Hepatocyte (in vitro differentiated cells): ENCODE data around the gene MTFP1. TPM values are rescaled to one million over a fixed set of nuclear protein-coding genes. Genes with fewer than 3 reads are reported as not detected.

Experiments used
- DNase-seq: peaks from one replicate; pipeline ENCODE4 v3.0.0-alpha.2; 2016; ENCODE audit warnings: low spot score
- H2AFZ ChIP-seq: fragments of 200-600 bp; sonication (generic); 2 replicates; pipeline ENCODE4 v1.6.0; 2016; ENCODE audit warnings: antibody characterized with exemption, mild to moderate bottlenecking
- H3K27ac ChIP-seq: fragments of 200-600 bp; sonication (generic); 2 replicates; pipeline ENCODE4 v1.5.1; 2016; ENCODE audit warnings: mild to moderate bottlenecking
- H3K27me3 ChIP-seq: fragments of 200-600 bp; sonication (generic); 2 replicates; pipeline ENCODE4 v1.6.1; 2016
- H3K36me3 ChIP-seq: fragments of 200-600 bp; sonication (generic); replicated peaks from 2 replicates; pipeline ENCODE4 v1.5.1; 2016; ENCODE audit warnings: low read depth; ENCODE audit not compliant: insufficient read depth
- H3K4me1 ChIP-seq: fragments of 200-600 bp; sonication (generic); 2 replicates; pipeline ENCODE4 v1.5.1; 2016; ENCODE audit warnings: mild to moderate bottlenecking, moderate library complexity; ENCODE audit not compliant: insufficient read depth
- H3K4me2 ChIP-seq: fragments of 200-600 bp; sonication (generic); 2 replicates; pipeline ENCODE4 v1.6.0; 2016
- H3K4me3 ChIP-seq: fragments of 200-600 bp; sonication (generic); 2 replicates; pipeline ENCODE4 v1.5.1; 2016; ENCODE audit warnings: mild to moderate bottlenecking
- H3K79me2 ChIP-seq: fragments of 200-600 bp; sonication (generic); 2 replicates; pipeline ENCODE4 v1.6.0; 2017; ENCODE audit warnings: mild to moderate bottlenecking
- H3K9me2 ChIP-seq: fragments of 200-600 bp; sonication (generic); replicated peaks from 2 replicates; pipeline ENCODE4 v1.6.0; 2017; ENCODE audit warnings: mild to moderate bottlenecking; ENCODE audit not compliant: insufficient read depth
- H3K9me3 ChIP-seq: fragments of 200-600 bp; sonication (generic); 2 replicates; pipeline ENCODE4 v1.5.1; 2016; ENCODE audit warnings: low read depth, mild to moderate bottlenecking
- H4K20me1 ChIP-seq: fragments of 200-600 bp; sonication (generic); 2 replicates; pipeline ENCODE4 v1.6.0; 2016; ENCODE audit warnings: mild to moderate bottlenecking; ENCODE audit not compliant: insufficient read depth, poor library complexity, severe bottlenecking
- EZH2 ChIP-seq: fragments of 200-600 bp; sonication (generic); IDR thresholded peaks from 2 replicates; pipeline ENCODE4 v1.6.1; 2016; ENCODE audit warnings: antibody characterized with exemption, mild to moderate bottlenecking, borderline replicate concordance
- EZH2phosphoT487 ChIP-seq: fragments of 200-600 bp; sonication (generic); IDR thresholded peaks from one replicate; pipeline ENCODE4 v1.6.1; 2018; ENCODE audit warnings: antibody characterized with exemption, mild to moderate bottlenecking, low read depth, moderate library complexity; ENCODE audit not compliant: unreplicated experiment, severe bottlenecking
- WGBS: methylation state at CpG from one replicate; pipeline ENCODE4 v1.1.6; 2016; ENCODE audit warnings: low lambda C conversion rate; ENCODE audit errors: missing lambda C conversion rate; 5-methylcytosine and 5-hydroxymethylcytosine counted together
- polyA plus RNA-seq: library from polyadenylated mRNA; unstranded; fragments of >200 nt; fragmentation: Nextera tagmentation; extraction: Ambion mirVana; gene quantifications from 2 replicates; pipeline ENCODE4 v1.2.1, GENCODE V29; 2016
- total RNA-seq: library from RNA; depleted of rRNA; stranded (reverse); fragments of >200 nt; gene quantifications from 2 replicates; pipeline ENCODE4 v1.2.3, GENCODE V29; 2014
- TF ChIP-seq, protein P1 (sequence below): fragments of 200-600 bp; sonication (generic); IDR thresholded peaks from 2 replicates; pipeline ENCODE4 v1.5.1; 2016; ENCODE audit warnings: antibody characterized with exemption, mild to moderate bottlenecking; ENCODE audit not compliant: poor library complexity

The MTFP1 gene
- total and polyA plus RNA-seq, 2 experiments from 2014 or later, result 16.3 to 22.3 TPM

- DNase-seq, result no peak
- Histone ChIP-seq H3K9me2 (no peaks in the 10 kb centered on the region), H3K27me3 (no peaks in the 10 kb centered on the region), H3K4me2 (no peak overlapping the region), H3K4me1 (peaks cover 15% of the 10 kb centered on the region), H3K36me3 (no peaks in the 10 kb centered on the region), H3K27ac (no peak overlapping the region), H3K4me3 (no peak overlapping the region), H2AFZ (no peak overlapping the region), H3K9me3 (no peaks in the 10 kb centered on the region), H3K79me2 (no peaks in the 10 kb centered on the region), H4K20me1 (no peaks in the 10 kb centered on the region)
- TF ChIP-seq, protein P1, sequence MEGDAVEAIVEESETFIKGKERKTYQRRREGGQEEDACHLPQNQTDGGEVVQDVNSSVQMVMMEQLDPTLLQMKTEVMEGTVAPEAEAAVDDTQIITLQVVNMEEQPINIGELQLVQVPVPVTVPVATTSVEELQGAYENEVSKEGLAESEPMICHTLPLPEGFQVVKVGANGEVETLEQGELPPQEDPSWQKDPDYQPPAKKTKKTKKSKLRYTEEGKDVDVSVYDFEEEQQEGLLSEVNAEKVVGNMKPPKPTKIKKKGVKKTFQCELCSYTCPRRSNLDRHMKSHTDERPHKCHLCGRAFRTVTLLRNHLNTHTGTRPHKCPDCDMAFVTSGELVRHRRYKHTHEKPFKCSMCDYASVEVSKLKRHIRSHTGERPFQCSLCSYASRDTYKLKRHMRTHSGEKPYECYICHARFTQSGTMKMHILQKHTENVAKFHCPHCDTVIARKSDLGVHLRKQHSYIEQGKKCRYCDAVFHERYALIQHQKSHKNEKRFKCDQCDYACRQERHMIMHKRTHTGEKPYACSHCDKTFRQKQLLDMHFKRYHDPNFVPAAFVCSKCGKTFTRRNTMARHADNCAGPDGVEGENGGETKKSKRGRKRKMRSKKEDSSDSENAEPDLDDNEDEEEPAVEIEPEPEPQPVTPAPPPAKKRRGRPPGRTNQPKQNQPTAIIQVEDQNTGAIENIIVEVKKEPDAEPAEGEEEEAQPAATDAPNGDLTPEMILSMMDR, result no peak
- TF ChIP-seq EZH2 (no peak), EZH2phosphoT487 (no peak)
- 94% methylated on average over 1 of the region's 1 CpG for WGBS
Measured at GRCh38 chr22:30427871-30428270, 2.3 kb downstream of the MTFP1 start.

DNA sequence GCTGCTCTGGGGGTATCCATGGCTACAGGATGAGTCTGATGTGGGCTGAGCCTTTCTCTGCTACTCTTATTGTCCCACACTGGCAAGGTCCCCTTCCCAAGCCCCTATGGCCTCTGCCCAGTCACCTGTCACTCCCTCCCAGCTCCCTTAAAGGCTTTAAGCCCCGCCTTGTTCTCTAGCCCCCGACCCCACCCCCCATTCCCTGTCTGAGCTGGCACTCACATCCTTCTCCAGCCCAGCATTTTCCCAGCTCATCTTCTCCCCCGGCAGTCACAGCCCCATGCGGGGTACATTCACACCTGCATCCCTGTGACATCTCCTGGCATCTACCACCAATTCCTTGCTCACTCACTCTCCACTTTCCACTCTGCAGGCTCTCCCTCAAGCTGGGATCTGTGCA lies 4.3 kb downstream of the MTFP1 start:
- no peaks in the 10 kb centered on the region for H3K27me3 ChIP-seq
- WGBS, result 79% methylated on average over 2 of the region's 4 CpGs

GRCh38 chr22:30430933-30431332 lies 5.4 kb downstream of the MTFP1 start:
- WGBS, result 72% methylated on average over 4 of the region's 4 CpGs
- TF ChIP-seq, protein P1, result no peak
- TF ChIP-seq EZH2phosphoT487 (no peak), EZH2 (no peak)

More for the DNA sequence above, 4.3 kb downstream of the MTFP1 start:
- Histone ChIP-seq H3K4me1 (peaks cover 8% of the 10 kb centered on the region), H3K4me2 (no peak overlapping the region), H2AFZ (no peak overlapping the region), H3K79me2 (no peaks in the 10 kb centered on the region), H3K27ac (no peak overlapping the region), H4K20me1 (no peaks in the 10 kb centered on the region), H3K9me2 (no peaks in the 10 kb centered on the region), H3K4me3 (no peak overlapping the region), H3K9me3 (no peaks in the 10 kb centered on the region), H3K36me3 (no peaks in the 10 kb centered on the region)
- TF ChIP-seq, protein P1, result no peak
- TF ChIP-seq EZH2phosphoT487 (no peak), EZH2 (no peak)
- DNase-seq, result no peak

DNA sequence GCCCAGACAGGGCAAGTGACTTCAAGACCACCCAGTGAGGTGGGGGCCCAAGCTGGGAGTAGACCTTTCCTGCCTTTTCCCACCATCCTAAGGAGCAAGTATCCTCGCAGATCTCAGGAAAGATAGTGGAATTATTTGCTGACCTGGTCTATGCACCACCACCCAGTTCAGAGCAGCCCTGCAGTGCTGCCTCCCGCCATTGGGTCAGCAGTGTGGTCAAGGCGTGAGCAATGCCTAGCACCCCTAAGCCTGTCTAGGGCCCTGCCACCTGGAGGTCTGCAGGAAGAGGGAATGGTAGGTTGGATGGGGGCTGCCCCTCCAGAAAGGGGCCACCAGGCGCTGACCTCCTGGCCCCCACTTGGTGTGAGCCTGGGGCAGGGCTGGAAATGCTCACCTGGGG lies 6.5 kb downstream of the MTFP1 start:
- no peaks in the 10 kb centered on the region for H3K9me2 ChIP-seq
- H3K79me2 ChIP-seq, result no peaks in the 10 kb centered on the region
- 81% methylated on average over 4 of the region's 4 CpGs for WGBS
- H2AFZ ChIP-seq, result no peak overlapping the region
- H4K20me1 ChIP-seq, result no peaks in the 10 kb centered on the region
- H3K36me3 ChIP-seq, result no peaks in the 10 kb centered on the region
- H3K27ac ChIP-seq, result no peak overlapping the region
- no peak for DNase-seq
- no peaks in the 10 kb centered on the region for H3K9me3 ChIP-seq
- no peak overlapping the region for H3K4me2 ChIP-seq
- no peak overlapping the region for H3K4me3 ChIP-seq
- no peak for TF ChIP-seq EZH2phosphoT487
- TF ChIP-seq, protein P1, result no peak
- TF ChIP-seq EZH2, result no peak
- H3K27me3 ChIP-seq, result no peaks in the 10 kb centered on the region
- H3K4me1 ChIP-seq, result no peaks in the 10 kb centered on the region

More at GRCh38 chr22:30430933-30431332, 5.4 kb downstream of the MTFP1 start:
- no peak overlapping the region for H3K27ac ChIP-seq
- no peak overlapping the region for H2AFZ ChIP-seq
- H3K79me2 ChIP-seq, result no peaks in the 10 kb centered on the region
- H3K36me3 ChIP-seq, result no peaks in the 10 kb centered on the region
- H3K4me3 ChIP-seq, result no peak overlapping the region
- H3K27me3 ChIP-seq, result no peaks in the 10 kb centered on the region
- H3K9me3 ChIP-seq, result no peaks in the 10 kb centered on the region
- no peaks in the 10 kb centered on the region for H3K9me2 ChIP-seq
- DNase-seq, result no peak
- H3K4me1 ChIP-seq, result peaks cover 4% of the 10 kb centered on the region
- H4K20me1 ChIP-seq, result no peaks in the 10 kb centered on the region
- no peak overlapping the region for H3K4me2 ChIP-seq
